Neural cell (in vitro differentiated cells): Measurements from ENCODE around the gene NGEF.

Experiments
- CTCF ChIP-seq: fragments of 450-650 bp; IDR thresholded peaks from 2 replicates; pipeline ENCODE4 v1.5.1; 2014; ENCODE audit warnings: antibody characterized with exemption, mild to moderate bottlenecking, moderate library complexity; ENCODE audit not compliant: poor library complexity, severe bottlenecking
- EP300 ChIP-seq: fragments of 450-650 bp; conservative IDR thresholded peaks from 2 replicates; pipeline ENCODE4 v1.6.1; 2014; ENCODE audit warnings: antibody characterized with exemption, mild to moderate bottlenecking, moderate library complexity; ENCODE audit not compliant: poor library complexity, severe bottlenecking
- EZH2 ChIP-seq: fragments of 200-600, 300-800 bp; shearing (Covaris generic), sonication (generic); IDR thresholded peaks from 2 replicates; pipeline ENCODE4 v1.6.1; 2014; ENCODE audit warnings: antibody characterized with exemption, low read length, borderline replicate concordance, mild to moderate bottlenecking; ENCODE audit not compliant: insufficient read depth, poor library complexity, severe bottlenecking
- MXI1 ChIP-seq: fragments of 450-650 bp; conservative IDR thresholded peaks from 2 replicates; pipeline ENCODE4 v1.6.1; 2014; ENCODE audit warnings: antibody characterized with exemption, mild to moderate bottlenecking; ENCODE audit not compliant: poor library complexity, severe bottlenecking
- POLR2AphosphoS5 ChIP-seq: IDR thresholded peaks from 2 replicates; pipeline ENCODE4 v1.6.1; 2012
- REST ChIP-seq: IDR thresholded peaks from 2 replicates; pipeline ENCODE4 v1.6.1; 2012; ENCODE audit warnings: borderline replicate concordance
- SMC3 ChIP-seq: fragments of 450-650 bp; conservative IDR thresholded peaks from 2 replicates; pipeline ENCODE4 v1.6.1; 2014; ENCODE audit warnings: antibody characterized with exemption, mild to moderate bottlenecking, moderate library complexity; ENCODE audit not compliant: poor library complexity

GRCh38 chr2:233005096-233005495 lies 8.0 kb downstream of the NGEF start:
- TF ChIP-seq EZH2 (no peak), CTCF (no peak), REST (no peak), MXI1 (no peak), SMC3 (no peak), EP300 (no peak), POLR2AphosphoS5 (no peak)
